Smooth muscle cell of the brain vasculature (primary cell): ENCODE data around the gene BTN2A1.
"Not testable (repeated sequence)": the region's sequence is repeated elsewhere in the genome, so short reads cannot be mapped to it uniquely, and the experiment has no call there.

ENCODE experiments used
- DNase-seq: peaks from one replicate; pipeline ENCODE4 v3.0.0-alpha.2; 2012; ENCODE audit warnings: low read depth, low spot score

Gene BTN2A1

DNA sequence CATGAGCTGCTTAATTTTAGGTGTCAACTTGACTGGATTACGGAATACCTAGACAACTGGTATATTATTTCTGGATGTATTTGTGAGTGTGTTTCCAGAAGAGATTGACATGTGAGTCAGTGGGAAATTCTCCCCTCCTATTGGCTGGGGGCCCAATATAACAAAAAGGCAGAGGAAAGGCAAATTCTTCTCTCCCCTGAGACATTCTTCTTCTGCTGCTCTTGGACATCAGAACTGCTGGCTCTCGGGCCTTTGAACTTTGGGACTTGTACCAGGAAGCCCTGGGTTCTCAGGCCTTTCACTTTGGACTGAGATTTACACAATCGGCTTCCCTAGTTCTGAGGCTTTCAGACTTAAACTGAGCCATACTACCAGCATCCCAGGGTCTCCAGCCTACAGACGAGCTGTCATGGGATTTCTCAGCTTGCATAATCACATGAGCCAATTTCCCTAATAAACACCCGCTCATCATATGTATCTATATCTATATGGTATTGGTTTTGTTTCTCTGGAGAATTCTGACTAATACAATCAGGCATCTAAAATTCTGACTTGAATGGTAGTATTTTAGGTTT lies 25.0 kb upstream of the BTN2A1 start:
- DNase-seq: peak; percentile 73

DNA sequence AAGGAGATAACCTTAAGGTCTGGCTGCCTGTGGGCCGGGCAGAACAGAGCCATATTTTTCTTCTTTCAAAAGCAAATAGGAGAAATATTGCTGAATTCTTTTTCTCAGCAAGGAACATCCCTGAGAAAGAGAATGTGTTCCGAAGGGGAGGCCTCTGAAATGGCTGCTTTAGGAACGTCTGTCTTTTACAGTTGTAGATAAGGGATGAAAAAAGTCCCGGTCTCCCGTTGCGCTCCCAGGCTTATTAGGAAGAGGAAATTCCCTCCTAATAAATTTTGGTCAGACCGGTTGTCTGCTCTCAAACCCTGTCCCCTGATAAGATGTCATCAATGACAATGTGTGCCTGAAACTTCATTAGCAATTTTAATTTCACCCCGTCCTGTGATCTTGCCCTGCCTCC lies 24.1 kb upstream of the BTN2A1 start:
- not testable (repeated sequence) for DNase-seq

DNA sequence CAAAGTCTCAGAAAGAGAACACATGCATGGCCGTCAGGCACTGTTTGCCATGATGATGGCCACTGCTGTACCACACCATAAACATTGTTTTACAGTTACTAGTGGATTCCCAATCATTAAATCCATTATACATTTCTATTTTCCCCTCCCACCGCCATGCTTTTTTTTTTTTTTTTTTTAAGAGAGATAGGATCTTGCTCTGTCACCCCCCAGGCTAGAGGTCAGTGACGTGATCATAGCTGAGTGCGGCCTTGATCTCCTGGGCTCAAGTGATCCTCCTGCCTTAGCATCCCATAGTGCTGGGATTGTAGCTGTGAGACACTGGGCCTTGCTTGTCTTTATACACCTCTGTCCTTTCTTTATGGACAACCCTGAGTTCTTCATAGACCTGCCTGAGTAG lies 21.7 kb upstream of the BTN2A1 start:
- no peak for DNase-seq

DNA sequence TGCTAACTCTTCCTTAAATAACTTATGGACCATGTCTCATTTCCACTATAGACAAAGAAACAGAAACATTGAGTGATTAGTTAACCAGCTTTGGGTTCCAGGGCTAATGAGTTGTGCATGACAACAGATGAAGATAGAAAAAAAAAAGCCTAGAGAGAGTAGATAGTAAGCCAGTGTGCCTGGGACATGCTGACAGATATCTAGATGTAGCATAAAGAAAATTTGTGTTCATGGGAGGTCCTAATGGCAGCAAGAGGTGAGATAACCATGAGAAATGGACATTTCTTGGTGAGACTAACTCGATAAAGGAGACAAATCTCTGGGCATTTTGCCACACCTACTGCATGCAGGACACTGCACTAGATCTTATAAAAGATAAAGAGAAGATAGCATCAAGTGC lies 20.2 kb upstream of the BTN2A1 start:
- DNase-seq: no peak

DNA sequence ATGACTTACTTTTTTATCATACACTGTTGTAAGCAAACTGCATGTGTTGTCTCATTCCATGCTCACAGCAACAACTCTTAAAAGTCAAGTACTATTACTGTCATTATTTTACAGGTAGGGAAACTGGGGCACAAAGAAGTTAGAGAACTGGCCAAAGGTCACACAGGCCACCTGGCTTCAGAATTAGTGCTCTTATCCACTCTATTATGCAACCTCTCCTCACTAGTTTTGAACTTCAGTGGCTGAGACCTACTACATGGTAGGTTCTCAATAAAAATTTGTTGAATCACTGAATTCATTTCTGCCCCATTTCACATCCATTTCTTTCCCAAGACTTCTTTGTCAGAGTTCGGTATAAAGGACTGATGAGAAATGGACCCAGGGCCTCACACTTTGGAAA lies 19.8 kb upstream of the BTN2A1 start:
- no peak for DNase-seq

DNA sequence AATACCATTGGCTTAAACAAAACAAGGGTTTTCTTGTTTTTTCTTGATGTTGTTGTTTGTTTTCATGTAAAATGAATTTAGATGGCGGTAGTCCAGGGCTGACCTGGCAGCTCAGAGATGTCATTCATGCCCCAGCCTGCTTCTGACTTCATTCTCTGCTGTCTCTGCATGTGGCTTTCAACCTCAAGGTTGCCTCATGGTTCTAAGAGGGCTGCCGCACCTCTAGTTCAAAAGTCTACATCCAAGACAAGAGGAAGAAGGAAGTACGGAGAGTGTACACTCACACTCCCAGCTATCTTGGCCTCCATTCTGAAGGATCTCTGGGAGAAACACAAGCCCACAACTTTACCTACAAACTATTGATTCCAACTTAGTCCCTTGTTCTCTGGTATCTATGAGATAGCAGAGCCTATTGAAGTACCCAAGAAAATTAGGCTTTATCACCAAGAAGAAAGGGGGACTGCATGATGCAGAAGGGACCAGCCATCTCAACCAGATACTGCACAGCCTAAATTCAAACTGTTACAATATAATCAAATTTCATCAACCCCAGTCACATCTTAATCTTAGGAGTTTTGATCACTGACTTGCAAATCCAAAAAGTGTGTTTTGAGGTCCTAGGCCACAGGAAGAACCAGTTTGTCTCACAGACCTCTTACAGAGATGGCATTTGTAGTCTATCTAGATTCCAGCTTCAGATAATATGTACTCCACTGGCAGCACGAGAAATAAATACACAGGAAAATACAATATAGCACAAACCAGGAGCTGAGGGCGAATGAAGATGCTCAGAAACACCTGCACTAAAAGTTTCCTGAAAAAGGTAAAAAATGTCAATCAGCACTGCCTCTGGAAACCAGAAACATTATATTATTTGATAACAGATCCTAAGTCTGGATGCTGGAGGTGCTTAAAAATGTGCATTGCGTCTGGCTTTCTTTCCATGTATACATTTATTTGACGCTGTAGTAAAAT lies 18.3 kb upstream of the BTN2A1 start:
- DNase-seq: no peak

DNA sequence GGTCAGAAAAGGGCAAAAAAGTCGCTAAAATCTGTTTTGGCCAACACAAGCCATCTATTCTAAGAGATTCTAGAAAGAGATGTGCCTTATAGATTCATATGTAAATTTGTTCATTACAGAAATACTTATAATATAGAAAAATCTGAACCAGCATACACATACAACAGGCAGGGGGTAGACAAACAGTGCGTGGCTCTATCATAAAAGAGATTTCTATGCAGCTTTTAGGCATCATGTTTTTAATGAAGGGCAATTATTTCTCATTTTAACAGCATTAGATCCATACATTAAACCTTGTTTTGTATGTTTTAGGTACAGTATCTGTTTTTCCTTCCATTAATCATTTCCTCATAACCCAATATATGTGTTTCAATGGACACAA lies 16.8 kb upstream of the BTN2A1 start:
- no peak for DNase-seq

DNA sequence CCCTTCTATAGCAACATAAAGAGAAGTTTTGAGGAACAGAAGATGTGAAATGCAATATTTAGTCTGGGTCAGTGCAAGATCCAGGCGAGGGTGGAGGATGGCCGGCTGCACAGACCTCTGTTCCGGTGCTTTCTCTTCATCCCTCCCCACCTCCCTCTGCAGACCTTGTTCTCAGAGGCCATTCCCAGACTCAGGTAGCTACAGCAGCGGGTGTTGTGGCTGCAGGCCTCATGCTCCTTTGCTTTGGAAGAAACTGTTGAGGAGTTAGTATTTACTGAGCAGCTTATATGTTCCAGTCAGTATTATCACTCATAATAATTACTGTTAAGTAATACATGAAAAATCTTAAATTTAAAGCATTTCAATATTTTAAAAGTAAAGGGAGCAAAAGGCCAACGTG lies 15.8 kb upstream of the BTN2A1 start:
- no peak for DNase-seq

DNA sequence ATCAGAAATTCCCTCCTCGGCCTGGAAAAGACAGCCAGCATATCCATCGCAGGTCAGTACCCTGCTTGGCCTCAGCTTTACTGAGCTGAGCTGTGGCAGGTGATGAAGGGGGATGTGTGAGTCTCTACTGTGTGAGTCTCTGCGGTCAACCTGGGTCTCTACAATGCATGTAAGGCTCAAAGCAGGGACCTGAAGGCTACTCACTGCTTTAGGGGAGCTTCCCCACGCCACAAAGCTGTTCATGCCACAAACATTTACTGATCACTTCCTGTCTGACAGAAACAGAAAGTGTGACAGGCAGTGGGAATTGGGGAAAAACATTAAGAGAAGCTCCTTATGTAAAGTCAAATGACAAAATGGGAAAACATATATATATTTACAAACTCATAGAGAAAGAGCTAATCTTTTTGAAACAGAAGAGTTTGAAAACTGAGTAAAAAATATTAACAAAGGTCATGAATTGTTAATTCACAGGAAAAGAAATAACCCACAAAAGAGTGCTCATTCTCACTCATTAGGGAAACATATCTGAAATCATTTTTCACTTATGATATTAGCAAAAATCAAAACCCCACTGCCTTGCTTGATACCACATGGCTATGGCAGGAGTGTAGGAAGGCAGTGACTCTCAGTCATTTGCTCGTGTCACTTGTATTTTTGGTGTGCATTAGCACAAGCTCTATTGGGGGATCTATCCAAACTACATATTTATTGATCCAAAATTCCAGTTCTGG lies 11.7 kb upstream of the BTN2A1 start:
- no peak for DNase-seq

DNA sequence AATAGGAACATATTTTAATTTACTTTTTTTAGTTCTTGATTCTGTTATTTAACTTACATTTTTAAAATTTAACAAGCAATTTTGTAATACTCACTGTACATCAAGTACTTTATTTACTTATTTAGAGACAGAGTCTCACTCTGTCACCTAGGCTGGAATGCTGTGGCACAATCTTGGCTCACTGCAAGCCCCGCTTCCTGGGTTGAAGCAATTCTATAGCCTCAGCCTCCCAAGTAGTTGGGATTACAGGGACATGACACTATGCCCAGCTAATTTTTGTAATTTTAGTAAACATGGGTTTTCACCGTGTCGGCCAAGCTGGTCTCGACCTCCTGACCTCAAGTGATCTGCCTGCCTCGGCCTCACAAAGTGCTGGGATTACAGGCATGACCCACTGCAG lies 10.5 kb upstream of the BTN2A1 start:
- no peak for DNase-seq

DNA sequence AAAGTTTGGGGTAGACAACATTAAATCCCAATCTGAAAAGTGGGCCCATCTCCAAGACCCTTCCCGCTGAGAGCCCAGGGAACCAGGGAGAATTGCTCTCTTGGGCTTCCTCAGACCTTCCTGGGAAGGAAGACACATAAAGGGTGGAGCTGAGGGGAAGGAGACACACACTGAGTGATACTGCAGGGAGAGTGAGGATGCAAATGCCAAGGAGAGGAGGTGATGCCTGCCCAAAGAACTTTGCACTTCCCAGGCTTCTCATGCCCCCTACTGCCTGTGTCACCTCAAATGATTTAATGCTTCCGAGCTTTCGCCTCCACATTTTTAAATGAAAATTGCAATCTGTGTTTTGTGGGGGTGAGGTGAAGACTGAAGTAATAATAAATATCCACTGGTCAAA lies 7.5 kb upstream of the BTN2A1 start:
- DNase-seq: no peak

DNA sequence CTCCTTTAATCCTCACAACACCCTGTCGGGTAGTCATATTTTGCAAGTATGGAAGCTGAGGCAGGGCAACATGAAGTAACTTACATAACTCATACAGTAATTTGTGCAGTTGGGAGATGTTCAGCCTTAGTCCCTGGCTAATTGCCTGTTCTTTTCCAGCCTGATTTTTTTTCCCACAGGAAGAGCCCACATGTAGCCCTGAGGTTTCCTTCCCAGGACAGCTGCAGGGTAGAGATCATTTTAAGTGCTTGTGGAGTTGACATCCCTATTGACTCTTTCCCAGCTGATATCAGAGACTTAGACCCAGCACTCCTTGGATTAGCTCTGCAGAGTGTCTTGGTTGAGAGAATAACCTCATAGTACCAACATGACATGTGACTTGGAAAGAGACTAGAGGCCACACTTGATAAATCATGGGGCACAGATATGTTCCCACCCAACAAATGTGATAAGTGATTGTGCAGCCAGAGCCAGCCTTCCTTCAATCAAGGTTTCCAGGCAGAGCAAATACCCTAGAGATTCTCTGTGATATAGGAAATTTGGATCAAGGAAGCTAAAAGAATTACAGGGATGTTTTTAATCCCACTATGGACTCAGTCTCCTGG lies 5.0 kb upstream of the BTN2A1 start:
- DNase-seq: no peak

DNA sequence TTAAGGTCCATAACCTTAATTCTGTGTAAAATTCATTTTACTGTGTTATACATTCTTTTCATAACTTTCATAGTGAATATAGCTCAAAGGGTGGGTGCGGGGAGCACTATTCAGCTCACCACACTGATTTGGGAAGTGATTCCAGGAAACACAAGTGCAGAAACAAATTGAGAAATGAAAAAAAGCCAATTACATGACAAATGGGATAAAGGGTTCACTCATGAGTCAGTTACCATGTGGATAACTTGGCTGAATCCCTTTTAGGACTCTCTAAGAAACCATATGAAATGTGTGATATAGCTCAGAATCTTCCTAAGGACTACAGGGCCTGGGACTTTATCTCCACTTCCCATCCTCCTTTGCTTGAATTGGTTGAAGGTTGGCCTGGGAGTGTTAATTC lies 3.1 kb upstream of the BTN2A1 start:
- DNase-seq: no peak

DNA sequence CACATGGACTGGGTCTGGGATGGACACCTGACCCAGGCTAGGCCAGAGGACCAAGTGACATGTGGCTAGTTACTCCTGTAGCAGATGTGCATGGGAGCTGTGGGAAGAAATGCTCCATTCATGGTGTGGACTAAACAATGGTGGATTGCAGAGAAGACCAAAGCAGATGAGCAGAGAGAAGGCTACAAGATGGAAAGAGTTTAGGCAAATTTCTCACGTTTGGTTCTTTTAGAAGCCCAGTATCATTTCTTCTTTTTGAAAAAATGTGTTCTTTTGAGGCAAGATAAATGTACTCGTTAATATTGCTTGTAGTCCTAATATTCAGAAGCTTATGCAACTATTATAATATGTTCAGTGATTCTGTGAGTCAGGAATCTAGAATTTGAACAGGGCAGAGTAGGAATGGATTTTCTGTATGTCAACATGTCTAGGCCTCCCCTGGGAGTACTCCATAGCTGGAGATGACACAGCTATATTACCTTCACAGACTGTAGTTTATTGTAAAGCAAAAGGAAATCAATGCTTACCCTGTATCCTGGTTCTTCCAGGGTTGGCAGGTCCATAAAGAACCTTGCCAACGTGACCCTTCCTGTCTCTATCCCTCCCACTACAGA lies 2.3 kb upstream of the BTN2A1 start:
- DNase-seq: no peak

DNA sequence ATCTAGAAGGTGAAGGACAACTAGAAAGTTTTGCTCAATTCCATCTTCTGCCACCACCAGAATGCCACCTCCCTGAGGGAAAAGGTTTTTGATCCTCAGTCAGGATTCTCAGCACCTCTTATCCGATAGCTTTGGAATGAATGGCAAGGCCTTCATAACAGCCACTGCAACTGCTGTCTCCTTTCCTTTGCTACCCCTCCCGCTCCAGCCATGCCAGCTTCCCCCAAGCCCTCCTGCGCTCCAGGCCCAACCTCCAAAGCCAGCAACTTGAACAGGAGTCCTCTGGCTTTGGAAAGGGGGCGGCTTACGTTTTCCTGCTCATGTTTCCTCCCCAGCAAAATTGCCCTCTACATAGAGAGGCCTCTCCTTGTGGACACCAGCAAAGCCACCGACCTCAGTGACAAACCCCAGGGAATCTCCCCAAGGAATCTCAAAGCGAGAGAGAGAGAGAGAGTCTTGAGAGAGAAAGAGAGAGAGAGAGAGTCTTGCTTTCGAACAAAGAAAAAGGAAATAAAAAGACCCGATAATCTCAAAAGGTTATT lies 420 bp upstream of the BTN2A1 start:
- no peak for DNase-seq

DNA sequence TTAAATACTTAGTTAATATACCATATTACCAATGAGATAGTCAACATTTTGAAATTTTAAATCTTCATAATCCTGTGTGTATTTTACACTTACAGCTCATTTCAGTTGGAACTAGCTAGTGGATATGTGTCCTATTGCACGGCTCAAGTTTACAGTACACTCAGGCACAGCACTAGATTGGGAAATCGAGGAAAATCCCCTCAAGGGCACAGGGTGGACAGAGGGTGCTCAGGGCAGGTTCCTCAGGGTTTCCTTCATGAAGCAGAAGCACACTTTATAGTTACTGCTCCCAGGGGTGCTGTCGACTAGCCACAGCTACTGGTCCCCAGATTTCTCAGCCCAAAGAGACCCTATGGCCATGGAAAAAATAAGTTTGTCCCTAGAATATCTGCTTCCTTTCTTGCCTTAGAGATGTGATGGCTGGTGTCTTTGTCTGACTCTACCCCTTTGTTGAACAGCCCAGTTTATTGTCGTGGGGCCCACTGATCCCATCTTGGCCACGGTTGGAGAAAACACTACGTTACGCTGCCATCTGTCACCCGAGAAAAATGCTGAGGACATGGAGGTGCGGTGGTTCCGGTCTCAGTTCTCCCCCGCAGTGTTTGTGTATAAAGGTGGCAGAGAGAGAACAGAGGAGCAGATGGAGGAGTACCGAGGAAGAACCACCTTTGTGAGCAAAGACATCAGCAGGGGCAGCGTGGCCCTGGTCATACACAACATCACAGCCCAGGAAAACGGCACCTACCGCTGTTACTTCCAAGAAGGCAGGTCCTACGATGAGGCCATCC lies 1.5 kb downstream of the BTN2A1 start:
- no peak for DNase-seq

DNA sequence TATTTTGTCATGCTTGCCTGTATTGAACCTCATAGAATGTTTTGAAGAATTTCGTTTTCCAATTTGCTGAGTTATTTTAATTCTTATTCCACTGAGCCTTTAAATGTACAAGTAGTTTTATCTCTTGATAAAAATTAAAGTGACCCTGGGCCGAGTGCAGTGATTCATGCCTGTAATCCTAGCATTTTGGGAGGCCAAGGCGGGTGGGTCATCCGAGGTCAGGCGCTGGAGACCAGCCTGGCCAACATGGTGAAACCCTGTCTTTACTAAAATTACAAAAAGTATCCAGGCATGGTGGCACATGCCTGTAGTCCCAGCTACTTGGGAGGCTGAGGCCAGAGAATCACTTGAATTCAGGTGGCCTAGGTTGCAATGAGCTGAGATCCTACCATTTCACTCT lies 3.6 kb downstream of the BTN2A1 start:
- not testable (repeated sequence) for DNase-seq

DNA sequence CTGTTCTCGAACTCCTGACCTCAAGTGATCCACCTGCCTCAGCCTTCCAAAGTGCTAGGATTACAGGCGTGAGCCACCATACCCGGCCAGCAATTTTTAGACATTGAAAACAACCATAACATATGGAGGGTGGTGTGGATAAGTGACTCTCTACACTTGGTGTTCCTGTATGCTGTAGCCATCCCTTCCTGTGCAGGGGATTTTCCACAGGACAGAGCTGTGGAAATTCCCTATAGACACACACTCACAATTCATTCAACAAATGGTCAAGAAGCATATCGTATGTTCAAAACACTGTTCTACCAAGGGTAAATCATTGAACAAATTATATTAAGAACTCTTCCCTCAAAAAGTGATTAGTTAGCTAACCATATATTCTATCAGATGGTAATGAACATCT lies 6.3 kb downstream of the BTN2A1 start:
- no peak for DNase-seq

DNA sequence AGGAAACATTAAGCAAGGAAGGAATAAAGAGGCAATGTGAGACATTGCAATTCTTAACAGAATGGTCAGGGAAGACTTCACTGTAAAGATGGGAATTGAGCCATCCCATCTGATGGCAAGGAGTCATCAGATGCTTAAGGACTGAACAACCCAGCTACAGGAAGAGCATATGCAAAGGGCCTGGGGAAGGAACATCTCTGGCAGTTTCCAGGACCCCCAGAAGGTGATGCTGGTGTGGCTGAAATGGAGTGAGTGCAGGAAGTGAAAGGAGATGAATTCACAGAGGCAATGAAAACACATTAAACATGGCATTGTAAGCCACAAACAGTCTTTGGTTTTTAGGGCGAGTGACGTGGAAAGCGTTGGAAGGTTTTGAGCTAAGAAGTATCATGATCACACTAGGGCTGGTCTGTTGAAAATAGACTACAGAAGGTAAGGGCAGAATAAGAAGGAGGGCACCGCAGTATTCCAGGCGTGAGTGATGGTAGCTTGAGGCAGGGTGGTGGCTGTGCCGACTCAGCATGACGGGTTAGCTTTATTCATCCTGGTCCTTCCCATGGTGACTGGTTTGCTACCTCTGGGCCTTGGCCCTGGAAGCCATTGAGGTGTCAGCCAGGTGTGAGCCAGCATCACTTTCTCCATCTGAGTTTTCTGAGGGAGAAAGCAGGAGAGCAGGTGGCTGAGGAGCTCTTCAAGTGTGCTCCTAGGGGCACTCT lies 6.8 kb downstream of the BTN2A1 start:
- DNase-seq: no peak

DNA sequence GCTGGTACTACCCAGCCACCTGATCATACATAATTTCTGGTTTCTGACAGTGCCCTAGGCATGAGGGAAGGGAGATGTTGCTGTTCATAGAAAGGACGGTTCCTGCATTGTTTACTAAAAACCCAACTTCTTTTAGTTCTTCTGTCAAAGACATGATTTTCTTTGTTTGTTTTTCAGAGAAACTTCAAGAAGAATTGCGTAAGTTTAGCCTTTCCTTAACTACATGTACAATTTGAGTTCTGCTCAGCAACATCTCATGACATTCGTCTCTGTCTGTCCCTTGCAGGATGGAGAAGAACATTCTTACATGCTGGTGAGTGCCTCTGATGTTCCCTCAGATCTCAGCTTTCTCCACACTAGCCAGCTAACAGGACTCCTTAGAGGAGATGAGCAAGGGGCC lies 8.0 kb downstream of the BTN2A1 start:
- no peak for DNase-seq
